Measurements from ENCODE around the gene STRBP. TPM values are rescaled to one million over a fixed set of nuclear protein-coding genes. Genes with fewer than 3 reads are reported as not detected.
"Not testable (repeated sequence)": the region's sequence is repeated elsewhere in the genome, so short reads cannot be mapped to it uniquely, and the experiment has no call there.

Gene STRBP
- total RNA-seq, 2 donors from 2014 or later = 25.5 to 28.7 TPM

GRCh38 chr9:123194023-123194422 lies 74.4 kb downstream of the STRBP start:
- no peaks in the 10 kb centered on the region for H3K9me3 Mint-ChIP-seq

DNA sequence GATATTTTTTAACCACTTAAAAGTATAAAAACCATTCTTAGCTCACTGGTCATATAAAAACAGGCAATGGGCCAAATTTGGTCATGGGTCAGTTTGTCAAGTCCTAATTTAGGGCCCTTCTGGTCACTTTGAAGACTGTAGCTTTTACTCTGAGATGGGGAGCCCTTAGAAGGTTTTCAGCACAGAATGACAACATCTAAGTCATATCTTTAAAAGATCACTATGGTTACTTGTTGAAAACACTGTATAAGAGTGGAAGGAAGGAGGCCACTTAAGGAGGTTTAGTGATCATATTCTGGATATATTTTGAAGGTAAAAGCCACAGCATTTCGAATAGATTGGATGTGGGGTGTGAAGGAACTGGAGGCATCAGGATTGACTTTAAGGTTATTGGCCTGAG lies 76.7 kb downstream of the STRBP start:
- no peak for DNase-seq
- Mint-ChIP-seq H3K4me3 (no peak overlapping the region), H3K27me3 (ENCODE audit: low read depth) (no peaks in the 10 kb centered on the region), H3K36me3 (ENCODE audit: insufficient read depth in 2 of 2) (no peaks in the 10 kb centered on the region), H3K27ac (no peak overlapping the region), H3K4me1 (ENCODE audit: low read depth) (no peaks in the 10 kb centered on the region), H3K9me3 (no peaks in the 10 kb centered on the region)
- no peak for ATAC-seq (replicated peaks in 1 of 2)

More at GRCh38 chr9:123194023-123194422, 74.4 kb downstream of the STRBP start:
- H3K27me3 Mint-ChIP-seq (ENCODE audit: low read depth) = no peaks in the 10 kb centered on the region
- DNase-seq = no peak
- no peaks in the 10 kb centered on the region for H3K4me1 Mint-ChIP-seq (ENCODE audit: low read depth)
- no peak overlapping the region for H3K27ac Mint-ChIP-seq
- no peak for ATAC-seq (replicated peaks in 1 of 2)
- H3K4me3 Mint-ChIP-seq = no peak overlapping the region
- H3K36me3 Mint-ChIP-seq (ENCODE audit: insufficient read depth in 2 of 2) = no peaks in the 10 kb centered on the region

DNA sequence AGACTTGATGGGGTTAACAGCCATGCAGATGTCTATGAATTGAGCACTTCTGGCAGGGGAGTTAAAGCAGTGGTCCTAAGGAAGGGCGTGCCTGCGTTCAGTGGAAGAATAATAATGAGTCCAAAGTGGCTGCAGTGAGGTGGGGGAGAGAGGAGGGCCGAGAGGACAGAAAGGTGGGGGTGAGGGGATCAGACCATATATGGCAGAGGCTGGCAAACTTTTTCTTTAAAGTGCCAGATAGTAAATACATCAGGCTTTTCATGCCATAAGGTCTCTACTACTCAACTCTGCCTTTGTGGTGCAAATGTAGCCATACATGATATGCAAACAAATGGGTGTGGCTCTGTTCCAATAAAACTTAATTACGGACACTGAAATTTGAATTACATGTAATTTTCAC lies 77.1 kb downstream of the STRBP start:
- Mint-ChIP-seq H3K36me3 (ENCODE audit: insufficient read depth in 2 of 2) (no peaks in the 10 kb centered on the region), H3K27ac (no peak overlapping the region), H3K9me3 (no peaks in the 10 kb centered on the region), H3K4me3 (no peak overlapping the region), H3K4me1 (ENCODE audit: low read depth) (no peaks in the 10 kb centered on the region), H3K27me3 (ENCODE audit: low read depth) (no peaks in the 10 kb centered on the region)
- DNase-seq = no peak
- no peak for ATAC-seq (replicated peaks in 1 of 2)

DNA sequence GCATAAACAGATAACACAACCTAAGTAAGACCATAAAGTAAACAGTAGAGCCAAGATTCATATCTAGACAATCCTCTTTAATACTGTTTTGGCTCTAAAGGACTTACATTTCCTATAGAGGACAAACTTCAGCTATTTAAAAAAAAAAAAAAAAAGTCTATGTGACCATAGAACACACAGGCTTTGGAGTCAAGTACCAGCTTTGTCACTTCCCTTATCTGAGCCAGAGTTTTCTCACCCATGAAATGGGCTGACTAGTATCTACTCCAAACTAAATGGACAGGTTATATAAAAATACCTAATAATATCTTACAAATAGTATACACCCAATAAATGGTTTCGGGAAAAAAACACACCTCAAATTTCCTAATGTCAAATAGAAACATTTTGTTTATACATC lies 81.3 kb downstream of the STRBP start:
- Mint-ChIP-seq H3K27ac (no peak overlapping the region), H3K4me1 (ENCODE audit: low read depth) (no peaks in the 10 kb centered on the region), H3K27me3 (ENCODE audit: low read depth) (no peaks in the 10 kb centered on the region), H3K36me3 (ENCODE audit: insufficient read depth in 2 of 2) (peaks cover 0 to 2% of the 10 kb centered on the region in 2 donors), H3K9me3 (no peaks in the 10 kb centered on the region), H3K4me3 (no peak overlapping the region)
- ATAC-seq (replicated peaks in 1 of 2) (no peak), DNase-seq (no peak)

DNA sequence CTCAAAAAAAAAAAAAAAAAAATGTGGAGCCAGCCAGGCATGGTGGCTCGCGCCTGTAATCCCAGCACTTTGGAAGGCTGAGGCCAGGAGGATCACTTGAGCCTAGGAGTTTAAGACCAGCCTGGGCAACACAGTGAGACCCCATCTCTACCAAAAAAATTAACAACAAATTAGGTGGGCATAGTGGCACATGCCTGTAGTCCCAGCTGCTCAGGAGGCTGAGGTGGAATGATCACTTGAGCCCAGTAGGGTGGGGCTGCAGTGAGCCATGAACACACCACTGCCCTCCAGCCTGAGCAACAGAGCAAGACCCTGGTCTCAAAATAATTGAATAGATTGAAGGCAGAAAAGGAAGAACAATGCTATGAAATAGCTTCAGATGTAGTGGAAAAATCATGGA lies 82.4 kb downstream of the STRBP start:
- not testable (repeated sequence) for H3K4me3 Mint-ChIP-seq; DNase-seq; H3K27me3 Mint-ChIP-seq (ENCODE audit: low read depth); ATAC-seq (replicated peaks in 1 of 2); H3K9me3 Mint-ChIP-seq; H3K27ac Mint-ChIP-seq; H3K4me1 Mint-ChIP-seq (ENCODE audit: low read depth); H3K36me3 Mint-ChIP-seq (ENCODE audit: insufficient read depth in 2 of 2)

GRCh38 chr9:123176949-123177348 lies 91.4 kb downstream of the STRBP start:
- H3K27ac Mint-ChIP-seq = no peak overlapping the region

DNA sequence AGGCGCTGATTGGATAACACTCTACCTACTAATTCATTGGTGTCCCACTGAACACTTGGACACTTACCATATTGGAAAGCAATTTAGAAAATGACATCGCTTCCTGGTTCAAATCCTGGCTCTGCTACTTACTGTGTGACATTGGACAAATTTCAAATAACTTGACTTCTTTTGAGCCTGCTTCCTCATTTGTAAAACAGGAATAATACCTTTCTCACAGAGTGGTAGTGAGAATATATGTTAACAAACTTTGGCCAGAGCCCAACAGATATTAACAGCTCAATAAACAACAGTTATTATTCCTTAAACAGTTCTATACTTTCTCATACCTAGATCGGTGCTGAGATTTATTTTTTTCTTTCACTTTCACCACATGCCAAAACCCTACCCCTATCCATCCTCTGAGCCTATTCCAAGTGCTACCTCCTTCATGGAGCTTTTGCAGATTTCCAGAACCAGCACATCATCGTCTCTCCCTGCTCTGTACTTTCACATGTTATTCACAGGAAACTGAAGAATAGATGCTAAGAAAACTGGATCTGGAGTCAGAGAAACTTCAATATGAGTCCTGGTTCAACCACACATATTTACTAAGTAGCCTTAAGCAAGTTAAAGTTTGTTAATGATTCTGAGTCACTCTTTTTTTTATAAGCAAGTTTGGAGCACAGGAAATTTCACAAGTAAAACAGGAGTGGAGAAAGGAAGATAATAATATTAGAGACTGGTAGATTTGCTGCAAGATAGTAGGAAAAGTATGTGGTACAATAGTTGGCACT lies 92.3 kb downstream of the STRBP start:
- Mint-ChIP-seq H3K27ac (no peak overlapping the region), H3K4me3 (no peak overlapping the region), H3K27me3 (ENCODE audit: low read depth) (no peaks in the 10 kb centered on the region), H3K4me1 (ENCODE audit: low read depth) (peaks cover 11% of the 10 kb centered on the region), H3K9me3 (no peaks in the 10 kb centered on the region), H3K36me3 (ENCODE audit: insufficient read depth in 2 of 2) (no peaks in the 10 kb centered on the region)
- no peak for ATAC-seq (replicated peaks in 1 of 2)
- no peak for DNase-seq

More at GRCh38 chr9:123176949-123177348, 91.4 kb downstream of the STRBP start:
- ATAC-seq (replicated peaks in 1 of 2) (no peak), DNase-seq (no peak)
- Mint-ChIP-seq H3K4me3 (no peak overlapping the region), H3K27me3 (ENCODE audit: low read depth) (no peaks in the 10 kb centered on the region), H3K9me3 (no peaks in the 10 kb centered on the region), H3K36me3 (ENCODE audit: insufficient read depth in 2 of 2) (no peaks in the 10 kb centered on the region), H3K4me1 (ENCODE audit: low read depth) (peaks cover 11% of the 10 kb centered on the region)

DNA sequence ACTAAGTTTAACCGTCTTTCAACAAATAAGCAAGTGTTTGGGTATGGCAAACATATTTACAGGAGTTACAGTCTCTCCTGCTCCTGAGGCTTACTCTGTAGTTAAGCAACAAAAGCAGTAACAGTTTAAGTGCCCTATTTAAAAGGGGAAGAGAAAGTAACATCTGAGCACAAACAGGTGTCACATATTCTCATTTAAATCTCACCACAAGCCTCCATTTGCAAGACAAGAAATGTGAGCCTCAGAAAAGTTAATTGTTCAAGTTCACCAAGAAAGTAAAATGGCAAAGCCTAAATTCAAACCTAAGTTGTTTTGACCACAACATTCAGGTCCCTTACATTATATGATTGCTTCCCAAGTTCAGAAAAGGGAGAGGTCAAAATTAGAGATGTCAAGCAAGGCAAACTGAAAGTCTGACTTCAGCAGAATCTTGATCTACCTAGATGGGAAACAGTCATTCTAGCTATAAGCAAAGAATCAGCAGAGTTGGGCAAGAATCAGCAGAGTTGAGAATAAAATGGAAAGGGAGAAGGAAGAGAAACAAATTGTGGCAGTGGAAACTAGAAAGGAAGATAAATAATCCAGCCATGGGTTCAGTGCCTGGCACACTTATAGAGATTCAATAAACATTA lies 93.4 kb downstream of the STRBP start:
- Mint-ChIP-seq H3K9me3 (no peaks in the 10 kb centered on the region), H3K4me1 (ENCODE audit: low read depth) (peaks cover 11% of the 10 kb centered on the region), H3K27ac (no peak overlapping the region), H3K36me3 (ENCODE audit: insufficient read depth in 2 of 2) (no peaks in the 10 kb centered on the region), H3K4me3 (no peak overlapping the region), H3K27me3 (ENCODE audit: low read depth) (no peaks in the 10 kb centered on the region)
- ATAC-seq (replicated peaks in 1 of 2) (no peak), DNase-seq (no peak)

DNA sequence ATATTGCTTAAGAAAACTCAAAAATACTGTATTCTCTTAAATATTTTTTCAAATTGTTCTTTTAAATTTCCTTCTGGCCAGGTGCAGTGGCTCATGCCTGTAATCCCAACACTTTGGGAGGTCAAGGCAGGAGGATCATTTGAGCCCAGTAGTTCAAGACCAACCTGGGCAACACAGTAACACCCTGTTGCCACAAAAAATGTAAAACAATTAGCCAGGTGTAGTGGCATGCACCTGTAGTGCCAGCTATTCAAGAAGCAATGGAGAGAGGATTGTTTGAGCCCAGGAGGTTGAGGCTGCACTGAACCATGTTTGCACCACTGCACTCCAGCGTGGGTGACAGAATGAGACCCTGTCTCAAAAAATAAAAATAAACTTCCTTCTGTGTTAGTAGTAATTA lies 94.3 kb downstream of the STRBP start:
- ATAC-seq (replicated peaks in 1 of 2) (no peak), DNase-seq (no peak)
- H3K4me1 Mint-ChIP-seq (ENCODE audit: low read depth) = peaks cover 11% of the 10 kb centered on the region
- no peak overlapping the region for H3K4me3 Mint-ChIP-seq
- H3K27me3 Mint-ChIP-seq (ENCODE audit: low read depth) = no peaks in the 10 kb centered on the region
- H3K27ac Mint-ChIP-seq = no peak overlapping the region
- no peaks in the 10 kb centered on the region for H3K36me3 Mint-ChIP-seq (ENCODE audit: insufficient read depth in 2 of 2)
- no peaks in the 10 kb centered on the region for H3K9me3 Mint-ChIP-seq

DNA sequence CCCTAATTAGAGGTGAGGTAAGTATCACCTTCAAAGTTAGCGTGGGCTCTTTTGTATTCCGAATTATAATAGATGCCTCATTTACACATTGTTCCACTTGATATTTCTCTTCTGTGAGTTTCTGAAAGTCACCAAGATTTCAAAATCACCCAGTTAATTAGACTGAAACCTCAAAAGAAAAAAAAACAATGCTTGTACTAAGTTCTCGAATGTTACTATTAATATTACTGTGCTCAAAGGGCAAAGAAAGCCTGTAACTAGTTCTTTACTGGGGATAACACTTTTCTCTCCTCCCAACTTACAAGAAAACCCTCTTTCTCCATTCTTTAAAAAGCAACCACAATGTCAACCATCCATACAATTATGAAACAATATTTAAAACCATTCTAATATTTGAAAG lies 98.5 kb downstream of the STRBP start:
- H3K9me3 Mint-ChIP-seq = no peaks in the 10 kb centered on the region
- H3K4me1 Mint-ChIP-seq (ENCODE audit: low read depth) = peaks cover under 1% of the 10 kb centered on the region
- ATAC-seq (replicated peaks in 1 of 2) (no peak), DNase-seq (no peak)
- H3K27me3 Mint-ChIP-seq (ENCODE audit: low read depth) = no peaks in the 10 kb centered on the region
- no peak overlapping the region for H3K27ac Mint-ChIP-seq
- no peak overlapping the region for H3K4me3 Mint-ChIP-seq
- H3K36me3 Mint-ChIP-seq (ENCODE audit: insufficient read depth in 2 of 2) = no peaks in the 10 kb centered on the region

- Mint-ChIP-seq H3K4me1 (ENCODE audit: low read depth) (no peaks in the 10 kb centered on the region), H3K36me3 (ENCODE audit: insufficient read depth in 2 of 2) (no peaks in the 10 kb centered on the region), H3K4me3 (no peak overlapping the region), H3K27me3 (ENCODE audit: low read depth) (no peaks in the 10 kb centered on the region), H3K9me3 (no peaks in the 10 kb centered on the region), H3K27ac (no peak overlapping the region)
- DNase-seq (no peak), ATAC-seq (replicated peaks in 1 of 2) (no peak)
These were observed 99.8 kb downstream of the STRBP start for GRCh38 chr9:123168586-123168985.

GRCh38 chr9:123167474-123167873 lies 100.9 kb downstream of the STRBP start:
- ATAC-seq (replicated peaks in 1 of 2) (no peak), DNase-seq (no peak)
- no peak overlapping the region for H3K4me3 Mint-ChIP-seq
- H3K9me3 Mint-ChIP-seq = no peaks in the 10 kb centered on the region
- no peaks in the 10 kb centered on the region for H3K27me3 Mint-ChIP-seq (ENCODE audit: low read depth)
- no peaks in the 10 kb centered on the region for H3K36me3 Mint-ChIP-seq (ENCODE audit: insufficient read depth in 2 of 2)
- no peaks in the 10 kb centered on the region for H3K4me1 Mint-ChIP-seq (ENCODE audit: low read depth)
- no peak overlapping the region for H3K27ac Mint-ChIP-seq

- H3K9me3 Mint-ChIP-seq = no peaks in the 10 kb centered on the region
- ATAC-seq (replicated peaks in 1 of 2) = no peak
- H3K4me1 Mint-ChIP-seq (ENCODE audit: low read depth) = no peaks in the 10 kb centered on the region
- H3K27ac Mint-ChIP-seq = no peak overlapping the region
- H3K36me3 Mint-ChIP-seq (ENCODE audit: insufficient read depth in 2 of 2) = no peaks in the 10 kb centered on the region
- H3K4me3 Mint-ChIP-seq = no peak overlapping the region
- DNase-seq = no peak
- H3K27me3 Mint-ChIP-seq (ENCODE audit: low read depth) = no peaks in the 10 kb centered on the region
These were observed 102.6 kb downstream of the STRBP start for GRCh38 chr9:123165813-123166212.

- no peaks in the 10 kb centered on the region for H3K27me3 Mint-ChIP-seq (ENCODE audit: low read depth)
- ATAC-seq (replicated peaks in 1 of 2) = no peak
These were observed 104.1 kb downstream of the STRBP start for GRCh38 chr9:123164285-123164684.

More at GRCh38 chr9:123164285-123164684, 104.1 kb downstream of the STRBP start:
- Mint-ChIP-seq H3K4me1 (ENCODE audit: low read depth) (no peaks in the 10 kb centered on the region), H3K36me3 (ENCODE audit: insufficient read depth in 2 of 2) (no peaks in the 10 kb centered on the region), H3K27ac (no peak overlapping the region), H3K4me3 (no peak overlapping the region), H3K9me3 (no peaks in the 10 kb centered on the region)
- DNase-seq = no peak

All from activated T-cell treated with anti-CD3 and anti-CD28 coated beads, Interleukin-2, amount 50 U/mL, for 72 hours (primary cell).